OCI-LY7 (cell line): Measurements from ENCODE around the gene AMIGO1.

Experiments used
- CTCF ChIP-seq: fragments of 200-600 bp; sonication (generic); conservative IDR thresholded peaks from 2 replicates; pipeline ENCODE4 v1.5.1; 2014; ENCODE audit warnings: mild to moderate bottlenecking, antibody characterized with exemption, low read length, moderate library complexity, mixed read lengths
- EZH2phosphoT487 ChIP-seq: fragments of 200-600 bp; sonication (generic); IDR thresholded peaks from 2 replicates; pipeline ENCODE4 v1.6.1; 2018; ENCODE audit warnings: low read depth, borderline replicate concordance, mild to moderate bottlenecking, mixed run types, antibody characterized with exemption, low read length, moderate library complexity, mixed read lengths

GRCh38 chr1:109468061-109468460 is 41.5 kb downstream of the AMIGO1 start:
- TF ChIP-seq CTCF (no peak), EZH2phosphoT487 (no peak)
